T-helper 1 cell treated with Interleukin-12 subunit alpha and Interleukin-12 subunit beta and Interleukin-4 antibody, amounts not matched to agents 30 μg/mL and 1 μg/mL, for 36 hours (primary cell): ENCODE measurements around the gene ACSS1.

Experiments used
- H3K27ac Mint-ChIP-seq: one replicate; pipeline ENCODE4 v1.8.0; 2021; ENCODE audit warnings: mild to moderate bottlenecking, mixed read lengths
- H3K27me3 Mint-ChIP-seq: one replicate; pipeline ENCODE4 v1.8.0; 2021; ENCODE audit warnings: low read depth, mixed read lengths
- H3K36me3 Mint-ChIP-seq: one replicate; pipeline ENCODE4 v1.8.0; 2021; ENCODE audit warnings: low read depth, mixed read lengths
- H3K4me1 Mint-ChIP-seq: one replicate; pipeline ENCODE4 v1.8.0; 2021; ENCODE audit warnings: low read depth, mixed read lengths
- H3K4me3 Mint-ChIP-seq: one replicate; pipeline ENCODE4 v1.8.0; 2021; ENCODE audit warnings: mild to moderate bottlenecking, moderate library complexity, mixed read lengths
- H3K9me3 Mint-ChIP-seq: one replicate; pipeline ENCODE4 v1.8.0; 2021; ENCODE audit warnings: mixed read lengths

Gene ACSS1

GRCh38 chr20:25067102-25067987, 9.4 kb upstream of the ACSS1 start:
- no peak overlapping the region for H3K27ac Mint-ChIP-seq
- H3K27me3 Mint-ChIP-seq, result peaks cover 27% of the 10 kb centered on the region
- no peak overlapping the region for H3K4me3 Mint-ChIP-seq
- peaks cover 3% of the 10 kb centered on the region for H3K4me1 Mint-ChIP-seq
- H3K9me3 Mint-ChIP-seq, result no peaks in the 10 kb centered on the region
- H3K36me3 Mint-ChIP-seq, result no peaks in the 10 kb centered on the region

GRCh38 chr20:25066386-25066785, 8.4 kb upstream of the ACSS1 start:
- no peak overlapping the region for H3K4me3 Mint-ChIP-seq
- no peaks in the 10 kb centered on the region for H3K9me3 Mint-ChIP-seq
- H3K36me3 Mint-ChIP-seq, result no peaks in the 10 kb centered on the region
- no peak overlapping the region for H3K27ac Mint-ChIP-seq
- H3K27me3 Mint-ChIP-seq, result peaks cover 26% of the 10 kb centered on the region
- peaks cover 3% of the 10 kb centered on the region for H3K4me1 Mint-ChIP-seq

GRCh38 chr20:25065625-25066338, 7.8 kb upstream of the ACSS1 start:
- Mint-ChIP-seq H3K9me3 (no peaks in the 10 kb centered on the region), H3K36me3 (no peaks in the 10 kb centered on the region), H3K4me1 (peaks cover 3% of the 10 kb centered on the region), H3K27me3 (peaks cover 26% of the 10 kb centered on the region), H3K27ac (no peak overlapping the region), H3K4me3 (no peak overlapping the region)

- Mint-ChIP-seq H3K4me3 (no peak overlapping the region), H3K36me3 (no peaks in the 10 kb centered on the region), H3K4me1 (peaks cover 8% of the 10 kb centered on the region), H3K27ac (no peak overlapping the region), H3K27me3 (peaks cover 27% of the 10 kb centered on the region), H3K9me3 (no peaks in the 10 kb centered on the region)
Measured at GRCh38 chr20:25065072-25065624, 7.2 kb upstream of the ACSS1 start.

- peaks cover 30% of the 10 kb centered on the region for H3K27me3 Mint-ChIP-seq
- H3K9me3 Mint-ChIP-seq, result no peaks in the 10 kb centered on the region
- H3K36me3 Mint-ChIP-seq, result no peaks in the 10 kb centered on the region
- H3K4me1 Mint-ChIP-seq, result peaks cover 8% of the 10 kb centered on the region
- no peak overlapping the region for H3K4me3 Mint-ChIP-seq
- no peak overlapping the region for H3K27ac Mint-ChIP-seq
Measured at GRCh38 chr20:25064561-25065071, 6.7 kb upstream of the ACSS1 start.

- H3K27me3 Mint-ChIP-seq, result peaks cover 35% of the 10 kb centered on the region
- H3K4me1 Mint-ChIP-seq, result peaks cover 10% of the 10 kb centered on the region
- H3K4me3 Mint-ChIP-seq, result no peak overlapping the region
- no peak overlapping the region for H3K27ac Mint-ChIP-seq
- H3K9me3 Mint-ChIP-seq, result no peaks in the 10 kb centered on the region
- H3K36me3 Mint-ChIP-seq, result no peaks in the 10 kb centered on the region
Measured at GRCh38 chr20:25063981-25064380, 6.0 kb upstream of the ACSS1 start.

GRCh38 chr20:25063546-25063945, 5.6 kb upstream of the ACSS1 start:
- Mint-ChIP-seq H3K36me3 (no peaks in the 10 kb centered on the region), H3K4me1 (peaks cover 14% of the 10 kb centered on the region), H3K27ac (no peak overlapping the region), H3K27me3 (peaks cover 37% of the 10 kb centered on the region), H3K9me3 (no peaks in the 10 kb centered on the region), H3K4me3 (no peak overlapping the region)

GRCh38 chr20:25062841-25063240, 4.9 kb upstream of the ACSS1 start:
- Mint-ChIP-seq H3K9me3 (no peaks in the 10 kb centered on the region), H3K4me3 (no peak overlapping the region), H3K27ac (no peak overlapping the region), H3K36me3 (no peaks in the 10 kb centered on the region), H3K27me3 (peaks cover 37% of the 10 kb centered on the region), H3K4me1 (peaks cover 14% of the 10 kb centered on the region)

- Mint-ChIP-seq H3K27me3 (peaks cover 37% of the 10 kb centered on the region), H3K27ac (no peak overlapping the region), H3K4me3 (no peak overlapping the region), H3K36me3 (no peaks in the 10 kb centered on the region), H3K4me1 (peaks cover 14% of the 10 kb centered on the region), H3K9me3 (no peaks in the 10 kb centered on the region)
Measured at GRCh38 chr20:25061821-25062530, 4.0 kb upstream of the ACSS1 start.

GRCh38 chr20:25061103-25061799, 3.3 kb upstream of the ACSS1 start:
- H3K27ac Mint-ChIP-seq, result no peak overlapping the region
- no peaks in the 10 kb centered on the region for H3K9me3 Mint-ChIP-seq
- peaks cover 14% of the 10 kb centered on the region for H3K4me1 Mint-ChIP-seq
- H3K27me3 Mint-ChIP-seq, result peaks cover 37% of the 10 kb centered on the region
- H3K36me3 Mint-ChIP-seq, result no peaks in the 10 kb centered on the region
- no peak overlapping the region for H3K4me3 Mint-ChIP-seq

GRCh38 chr20:25059866-25060465, 2.0 kb upstream of the ACSS1 start:
- Mint-ChIP-seq H3K9me3 (no peaks in the 10 kb centered on the region), H3K4me3 (no peak overlapping the region), H3K4me1 (peaks cover 23% of the 10 kb centered on the region), H3K36me3 (peaks cover 5% of the 10 kb centered on the region), H3K27me3 (peaks cover 48% of the 10 kb centered on the region), H3K27ac (no peak overlapping the region)

GRCh38 chr20:25058847-25059810, 1.2 kb upstream of the ACSS1 start:
- H3K27me3 Mint-ChIP-seq, result peaks cover 55% of the 10 kb centered on the region
- peaks cover 28% of the 10 kb centered on the region for H3K4me1 Mint-ChIP-seq
- peaks cover 10% of the 10 kb centered on the region for H3K36me3 Mint-ChIP-seq
- H3K9me3 Mint-ChIP-seq, result no peaks in the 10 kb centered on the region
- peak overlapping the region; percentile 36 for H3K4me3 Mint-ChIP-seq
- peak overlapping the region; percentile 13 for H3K27ac Mint-ChIP-seq
